OCI-M1 (cell line): ENCODE results near the gene PCDHA1.
"Not testable (repeated sequence)": the region's sequence is repeated elsewhere in the genome, so short reads cannot be mapped to it uniquely, and the experiment has no call there.

ENCODE experiments used
- DNase-seq: peaks from one replicate; lab custom pipeline; 2025; lab: John Stamatoyannopoulos, UW

PCDHA1 gene

DNA sequence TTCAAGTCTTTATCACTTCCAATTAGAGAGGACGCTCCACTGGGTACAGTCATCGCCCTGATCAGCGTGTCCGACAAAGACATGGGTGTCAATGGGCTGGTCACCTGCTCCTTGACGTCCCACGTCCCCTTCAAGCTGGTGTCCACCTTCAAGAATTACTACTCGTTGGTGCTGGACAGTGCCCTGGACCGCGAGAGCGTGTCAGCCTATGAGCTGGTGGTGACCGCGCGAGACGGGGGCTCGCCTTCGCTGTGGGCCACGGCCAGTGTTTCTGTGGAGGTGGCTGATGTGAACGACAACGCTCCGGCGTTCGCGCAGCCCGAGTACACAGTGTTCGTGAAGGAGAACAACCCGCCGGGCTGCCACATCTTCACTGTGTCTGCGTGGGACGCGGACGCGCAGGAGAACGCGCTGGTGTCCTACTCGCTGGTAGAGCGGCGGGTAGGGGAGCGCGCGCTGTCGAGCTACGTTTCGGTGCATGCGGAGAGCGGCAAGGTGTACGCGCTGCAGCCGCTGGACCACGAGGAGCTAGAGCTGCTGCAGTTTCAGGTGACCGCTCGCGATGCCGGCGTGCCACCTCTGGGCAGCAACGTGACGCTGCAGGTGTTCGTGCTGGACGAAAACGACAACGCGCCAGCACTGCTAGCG, 22.4 kb downstream of the PCDHA1 start:
- not testable (repeated sequence) for DNase-seq

- no peak for DNase-seq
Observed at GRCh38 chr5:140808889-140809291, 22.9 kb downstream of the PCDHA1 start.

GRCh38 chr5:140821375-140822280, 35.7 kb downstream of the PCDHA1 start, which contains the start of gene PCDHA5:
TSS of gene PCDHA5 (plus strand) at chr5:140821613.
- peak; percentile 17 for DNase-seq

- DNase-seq, result no peak
Observed at GRCh38 chr5:140822281-140822629, 36.3 kb downstream of the PCDHA1 start.

DNA sequence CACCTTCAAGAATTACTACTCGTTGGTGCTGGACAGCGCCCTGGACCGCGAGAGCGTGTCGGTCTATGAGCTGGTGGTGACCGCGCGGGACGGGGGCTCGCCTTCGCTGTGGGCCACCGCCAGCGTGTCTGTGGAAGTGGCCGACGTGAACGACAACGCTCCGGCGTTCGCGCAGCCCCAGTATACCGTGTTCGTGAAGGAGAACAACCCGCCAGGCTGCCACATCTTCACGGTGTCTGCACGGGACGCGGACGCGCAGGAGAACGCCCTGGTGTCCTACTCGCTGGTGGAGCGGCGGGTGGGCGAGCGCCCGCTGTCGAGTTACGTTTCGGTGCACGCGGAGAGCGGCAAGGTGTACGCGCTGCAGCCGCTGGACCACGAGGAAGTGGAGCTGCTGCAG, 37.0 kb downstream of the PCDHA1 start:
- not testable (repeated sequence) for DNase-seq

- no peak for DNase-seq
Observed at GRCh38 chr5:140823475-140823874, 37.5 kb downstream of the PCDHA1 start.

DNA sequence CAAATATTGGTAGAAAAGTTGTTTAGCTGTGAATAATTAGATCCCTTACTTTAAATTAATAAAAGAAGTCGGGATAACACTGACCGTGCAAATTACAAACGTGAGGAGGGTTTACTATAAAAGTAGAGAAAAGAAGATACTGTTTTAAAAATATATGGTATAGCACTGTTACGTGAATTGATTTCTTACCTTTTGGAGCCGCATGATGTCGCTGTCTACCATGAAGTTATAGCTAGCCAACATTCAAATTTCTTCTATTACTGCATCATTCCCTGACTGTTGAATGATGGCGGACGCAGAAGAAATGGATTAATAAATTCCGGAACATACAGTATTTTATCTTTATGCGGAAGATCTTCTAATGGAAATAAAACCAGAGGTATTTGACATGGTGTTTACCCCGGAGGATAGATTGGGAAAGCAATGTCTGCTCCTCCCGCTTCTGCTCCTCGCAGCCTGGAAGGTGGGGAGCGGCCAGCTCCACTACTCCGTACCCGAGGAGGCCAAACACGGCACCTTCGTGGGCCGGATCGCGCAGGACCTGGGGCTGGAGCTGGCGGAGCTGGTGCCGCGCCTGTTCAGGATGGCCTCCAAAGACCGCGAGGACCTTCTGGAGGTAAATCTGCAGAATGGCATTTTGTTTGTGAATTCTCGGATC, 41.9 kb downstream of the PCDHA1 start, which contains the start of gene PCDHA6:
TSS of gene PCDHA6 (plus strand) at position 257 of the 658 bp plus-strand sequence. CDS start at position 389, 132 bp downstream.
- no peak for DNase-seq

DNA sequence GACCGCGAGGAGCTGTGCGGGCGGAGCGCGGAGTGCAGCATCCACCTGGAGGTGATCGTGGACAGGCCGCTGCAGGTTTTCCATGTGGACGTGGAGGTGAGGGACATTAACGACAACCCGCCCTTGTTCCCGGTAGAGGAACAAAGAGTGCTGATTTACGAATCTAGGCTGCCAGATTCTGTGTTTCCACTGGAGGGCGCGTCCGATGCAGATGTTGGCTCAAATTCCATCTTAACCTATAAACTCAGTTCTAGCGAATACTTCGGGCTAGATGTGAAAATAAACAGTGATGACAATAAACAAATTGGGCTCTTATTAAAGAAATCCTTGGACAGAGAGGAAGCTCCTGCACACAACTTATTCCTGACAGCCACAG, 42.4 kb downstream of the PCDHA1 start:
- no peak for DNase-seq

GRCh38 chr5:140829511-140830501, 43.9 kb downstream of the PCDHA1 start:
- not testable (repeated sequence) for DNase-seq

DNA sequence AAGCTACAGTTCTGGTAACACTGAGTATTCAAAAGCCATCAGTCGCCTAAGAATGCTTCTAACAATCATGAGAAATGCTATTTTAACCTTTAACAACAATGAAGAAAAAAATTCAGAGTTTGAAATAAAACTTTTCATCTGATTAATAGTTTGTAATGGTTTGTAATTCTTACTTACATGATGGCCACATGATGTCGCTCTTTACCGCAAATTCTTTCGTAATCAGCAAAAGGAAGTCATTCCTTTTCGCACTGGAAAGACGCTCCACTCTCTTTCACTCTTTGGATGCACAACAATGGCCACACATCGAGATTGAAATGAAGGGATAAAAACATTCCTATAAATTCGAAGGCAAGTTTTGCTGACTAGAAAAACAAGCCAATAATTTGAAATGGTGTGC, 48.1 kb downstream of the PCDHA1 start, which contains the start of gene PCDHA7:
TSS of gene PCDHA7 (plus strand) at position 277 of the 400 bp plus-strand sequence. CDS start at position 392, 115 bp downstream.
- DNase-seq, result peak; percentile 2

- not testable (repeated sequence) for DNase-seq
Observed at GRCh38 chr5:140834439-140835008, 48.6 kb downstream of the PCDHA1 start.

- DNase-seq, result no peak
Observed at GRCh38 chr5:140835622-140836510, 49.9 kb downstream of the PCDHA1 start.

- DNase-seq, result peak; percentile 56
Observed at GRCh38 chr5:140840978-140841962, 55.3 kb downstream of the PCDHA1 start, which contains the start of gene PCDHA8. TSS of gene PCDHA8 (plus strand) at chr5:140841187. CDS start at chr5:140841322, 135 bp downstream.

- no peak for DNase-seq
Observed at GRCh38 chr5:140842798-140843733, 57.1 kb downstream of the PCDHA1 start.

GRCh38 chr5:140848139-140849102, 62.5 kb downstream of the PCDHA1 start, which contains the start of gene PCDHA9:
TSS of gene PCDHA9 (plus strand) at chr5:140848382. CDS start at chr5:140848496, 114 bp downstream.
- not testable (repeated sequence) for DNase-seq
